Measurements from ENCODE around the gene RNF183.

- TF ChIP-seq POLR2A (IDR thresholded peaks at IDR 0.05; ENCODE audit: low read length) (no peak), GATA1 (IDR thresholded peaks at IDR 0.05; ENCODE audit: low read depth, low read length) (no peak)
Observed at GRCh38 chr9:113348437-113348836, 45.3 kb upstream of the RNF183 start.

Measured in erythroblast (primary cell).